ENCODE data around the gene IL1RAP. TPM values are rescaled to one million over a fixed set of nuclear protein-coding genes. Genes with fewer than 3 reads are reported as not detected.
A peak's percentile ranks its signal among the peaks of the same experiment; 100 is the strongest.

The IL1RAP gene
- total and polyA plus RNA-seq, 8 donors, result 0.76 to 54.8 (median 6.3) TPM; not detected in 2

DNA sequence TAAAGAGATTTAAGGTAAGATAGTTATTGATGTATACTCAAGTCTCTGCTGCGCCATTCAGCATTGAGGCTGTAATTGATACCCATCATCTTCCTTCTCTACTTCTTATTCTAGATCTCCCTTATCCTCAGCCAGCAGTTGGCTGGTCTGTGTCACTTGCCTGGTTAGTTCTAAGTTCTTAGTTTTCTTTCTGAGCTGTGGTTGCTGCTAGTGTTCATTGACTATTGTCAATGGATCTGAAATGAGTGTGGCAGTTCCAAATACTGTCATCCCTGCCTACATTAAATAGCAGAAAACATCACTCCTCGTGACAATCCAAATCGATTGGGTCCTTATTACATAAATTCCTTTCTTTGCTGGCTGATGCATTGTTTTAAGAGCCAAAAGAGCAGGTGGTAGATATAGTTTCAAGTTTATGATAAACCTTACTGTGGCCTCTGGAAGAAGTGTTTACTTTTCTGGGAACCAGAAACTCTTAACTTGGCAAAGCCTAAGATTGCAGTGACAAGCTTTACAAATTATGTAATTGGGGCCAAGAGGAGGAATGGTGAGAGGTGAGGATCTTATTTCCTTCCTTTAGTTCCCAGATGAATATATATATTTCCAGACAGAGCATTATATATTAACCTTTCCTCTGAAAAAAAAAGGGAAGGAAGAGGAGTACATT, 180.6 kb downstream of the IL1RAP start:
- H3K9me3 ChIP-seq, result no peaks in the 10 kb centered on the region
- TF ChIP-seq POLR2AphosphoS5 (IDR thresholded peaks at IDR 0.05), result no peak
- TF ChIP-seq, protein P1, sequence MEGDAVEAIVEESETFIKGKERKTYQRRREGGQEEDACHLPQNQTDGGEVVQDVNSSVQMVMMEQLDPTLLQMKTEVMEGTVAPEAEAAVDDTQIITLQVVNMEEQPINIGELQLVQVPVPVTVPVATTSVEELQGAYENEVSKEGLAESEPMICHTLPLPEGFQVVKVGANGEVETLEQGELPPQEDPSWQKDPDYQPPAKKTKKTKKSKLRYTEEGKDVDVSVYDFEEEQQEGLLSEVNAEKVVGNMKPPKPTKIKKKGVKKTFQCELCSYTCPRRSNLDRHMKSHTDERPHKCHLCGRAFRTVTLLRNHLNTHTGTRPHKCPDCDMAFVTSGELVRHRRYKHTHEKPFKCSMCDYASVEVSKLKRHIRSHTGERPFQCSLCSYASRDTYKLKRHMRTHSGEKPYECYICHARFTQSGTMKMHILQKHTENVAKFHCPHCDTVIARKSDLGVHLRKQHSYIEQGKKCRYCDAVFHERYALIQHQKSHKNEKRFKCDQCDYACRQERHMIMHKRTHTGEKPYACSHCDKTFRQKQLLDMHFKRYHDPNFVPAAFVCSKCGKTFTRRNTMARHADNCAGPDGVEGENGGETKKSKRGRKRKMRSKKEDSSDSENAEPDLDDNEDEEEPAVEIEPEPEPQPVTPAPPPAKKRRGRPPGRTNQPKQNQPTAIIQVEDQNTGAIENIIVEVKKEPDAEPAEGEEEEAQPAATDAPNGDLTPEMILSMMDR (IDR thresholded peaks at IDR 0.05), result no peak
- TF ChIP-seq POLR2A (IDR thresholded peaks at IDR 0.05), result no peak
- no peak for TF ChIP-seq EP300 (IDR thresholded peaks at IDR 0.05)
- peak in 1 of 2 donors; percentile 50 for DNase-seq
- peak overlapping the region in 2 of 5 donors; percentile 13 to 47 for H3K27ac ChIP-seq
- peaks cover 0 to 20% (median 11%) of the 10 kb centered on the region in 4 donors for H3K4me1 ChIP-seq
- intact Hi-C loops (cut with DNase I; ENCODE audit: low total_unique reads), result no loop called here
- H3K27me3 ChIP-seq, result no peaks in the 10 kb centered on the region
- H3K4me3 ChIP-seq, result no peak overlapping the region
- WGBS, 5 donors, result 29 to 52% (median 45%) methylated on average over 3 of the region's 3 CpGs
- no peaks in the 10 kb centered on the region for H3K36me3 ChIP-seq

GRCh38 chr3:190695225-190695624, 181.3 kb downstream of the IL1RAP start:
- no peaks in the 10 kb centered on the region for H3K9me3 ChIP-seq
- TF ChIP-seq EP300 (IDR thresholded peaks at IDR 0.05), result no peak
- no peak overlapping the region for H3K4me3 ChIP-seq
- intact Hi-C loops (cut with DNase I; ENCODE audit: low total_unique reads), result no loop called here
- H3K36me3 ChIP-seq, result no peaks in the 10 kb centered on the region
- no peak overlapping the region for H3K27ac ChIP-seq
- no peak for DNase-seq
- peaks cover 0 to 20% (median 11%) of the 10 kb centered on the region in 4 donors for H3K4me1 ChIP-seq
- 74 to 86% (median 78%) methylated on average over 1 of the region's 1 CpG for WGBS, 5 donors
- no peaks in the 10 kb centered on the region for H3K27me3 ChIP-seq

- intact Hi-C loops (cut with DNase I; ENCODE audit: low total_unique reads), result no loop called here
- WGBS, 5 donors, result 80 to 93% (median 91%) methylated on average over 5 of the region's 5 CpGs
Measured at GRCh38 chr3:190695994-190696393, 182.1 kb downstream of the IL1RAP start.

GRCh38 chr3:190696777-190697501, 183.1 kb downstream of the IL1RAP start:
- Histone ChIP-seq H3K9me3 (no peaks in the 10 kb centered on the region), H3K27ac (peak overlapping the region in 3 of 5 donors; percentile 14 to 30 (median 30)), H3K36me3 (no peaks in the 10 kb centered on the region), H3K4me3 (no peak overlapping the region), H3K4me1 (peaks cover 0 to 20% (median 11%) of the 10 kb centered on the region in 4 donors), H3K27me3 (no peaks in the 10 kb centered on the region)
- intact Hi-C loops (cut with DNase I; ENCODE audit: low total_unique reads), result no loop called here
- peak in 1 of 2 donors; percentile 60 for DNase-seq
- TF ChIP-seq, protein P1 (IDR thresholded peaks at IDR 0.05), result peak in 5 of 7 experiments; percentile 23 to 48 (median 47)
- no peak for TF ChIP-seq EP300 (IDR thresholded peaks at IDR 0.05)
- WGBS, 5 donors, result 19 to 34% (median 24%) methylated on average over 7 of the region's 7 CpGs

More at GRCh38 chr3:190695994-190696393, 182.1 kb downstream of the IL1RAP start:
- no peak for TF ChIP-seq POLR2AphosphoS5 (IDR thresholded peaks at IDR 0.05)
- TF ChIP-seq EP300 (IDR thresholded peaks at IDR 0.05), result no peak
- TF ChIP-seq, protein P1 (IDR thresholded peaks at IDR 0.05), result no peak
- TF ChIP-seq POLR2A (IDR thresholded peaks at IDR 0.05), result no peak
- DNase-seq, result no peak
- H3K9me3 ChIP-seq, result no peaks in the 10 kb centered on the region
- no peaks in the 10 kb centered on the region for H3K36me3 ChIP-seq
- no peaks in the 10 kb centered on the region for H3K27me3 ChIP-seq
- peaks cover 0 to 20% (median 11%) of the 10 kb centered on the region in 4 donors for H3K4me1 ChIP-seq
- H3K27ac ChIP-seq, result no peak overlapping the region
- H3K4me3 ChIP-seq, result no peak overlapping the region

DNA sequence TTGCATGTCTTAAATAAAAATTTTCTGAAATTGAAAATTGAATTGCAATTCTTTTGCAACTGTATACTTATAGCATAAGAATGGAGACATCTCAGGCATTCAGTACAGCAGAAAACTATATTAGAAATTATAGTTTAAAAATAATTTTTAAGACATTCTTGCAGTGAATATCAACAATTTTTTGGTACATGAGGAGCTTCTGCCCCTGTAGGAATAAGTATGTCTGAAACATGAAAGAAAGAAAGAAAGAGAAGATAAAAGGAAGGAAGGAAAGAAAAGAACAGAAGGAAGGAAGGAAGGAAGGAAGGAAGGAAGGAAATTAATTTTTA, 183.6 kb downstream of the IL1RAP start:
- no peaks in the 10 kb centered on the region for H3K36me3 ChIP-seq
- no peak for DNase-seq
- no peaks in the 10 kb centered on the region for H3K9me3 ChIP-seq
- H3K27me3 ChIP-seq, result no peaks in the 10 kb centered on the region
- no peak overlapping the region for H3K27ac ChIP-seq
- no peak overlapping the region for H3K4me3 ChIP-seq
- TF ChIP-seq EP300 (IDR thresholded peaks at IDR 0.05), result no peak
- TF ChIP-seq, protein P1 (IDR thresholded peaks at IDR 0.05), result no peak
- no peak for TF ChIP-seq POLR2A (IDR thresholded peaks at IDR 0.05)
- no peak for TF ChIP-seq POLR2AphosphoS5 (IDR thresholded peaks at IDR 0.05)
- H3K4me1 ChIP-seq, result peaks cover 0 to 20% (median 11%) of the 10 kb centered on the region in 4 donors
- intact Hi-C loops (cut with DNase I; ENCODE audit: low total_unique reads), result no loop called here
